Right forelimb (tissue), 1 donor: Measurements from ENCODE around the gene TPBG.

Experiments
- DNase-seq: peaks from one replicate; pipeline ENCODE4 v3.0.0-alpha.2; 2018

TPBG gene, protein sequence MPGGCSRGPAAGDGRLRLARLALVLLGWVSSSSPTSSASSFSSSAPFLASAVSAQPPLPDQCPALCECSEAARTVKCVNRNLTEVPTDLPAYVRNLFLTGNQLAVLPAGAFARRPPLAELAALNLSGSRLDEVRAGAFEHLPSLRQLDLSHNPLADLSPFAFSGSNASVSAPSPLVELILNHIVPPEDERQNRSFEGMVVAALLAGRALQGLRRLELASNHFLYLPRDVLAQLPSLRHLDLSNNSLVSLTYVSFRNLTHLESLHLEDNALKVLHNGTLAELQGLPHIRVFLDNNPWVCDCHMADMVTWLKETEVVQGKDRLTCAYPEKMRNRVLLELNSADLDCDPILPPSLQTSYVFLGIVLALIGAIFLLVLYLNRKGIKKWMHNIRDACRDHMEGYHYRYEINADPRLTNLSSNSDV

GRCh38 chr6:82363428-82364086, at the start of gene TPBG:
Gene TPBG (plus strand): TSS chr6:82363817. CDS start chr6:82364962, 1,145 bp downstream.
- DNase-seq = peak; percentile 88

GRCh38 chr6:82322386-82322785, 41.2 kb upstream of the TPBG start:
- no peak for DNase-seq

DNA sequence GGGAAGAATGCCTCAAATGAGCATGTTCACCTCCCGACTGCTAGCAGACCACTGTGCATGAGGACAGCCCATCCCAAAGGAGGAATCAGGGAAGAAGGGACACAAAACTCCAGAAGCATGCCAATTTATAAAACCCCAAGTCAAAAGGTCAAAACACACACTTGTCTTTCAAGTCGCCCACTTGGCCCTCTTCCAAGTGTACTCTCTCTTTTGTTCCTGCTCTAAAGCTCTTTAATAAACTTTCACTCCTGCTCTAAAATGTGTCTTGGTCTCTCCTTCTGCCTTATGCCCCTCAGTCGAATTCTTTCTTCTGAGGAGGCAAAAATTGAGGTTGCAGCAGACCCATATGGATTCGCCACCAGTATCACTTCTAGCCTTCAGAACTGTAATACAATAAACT, 33.9 kb upstream of the TPBG start:
- no peak for DNase-seq

DNA sequence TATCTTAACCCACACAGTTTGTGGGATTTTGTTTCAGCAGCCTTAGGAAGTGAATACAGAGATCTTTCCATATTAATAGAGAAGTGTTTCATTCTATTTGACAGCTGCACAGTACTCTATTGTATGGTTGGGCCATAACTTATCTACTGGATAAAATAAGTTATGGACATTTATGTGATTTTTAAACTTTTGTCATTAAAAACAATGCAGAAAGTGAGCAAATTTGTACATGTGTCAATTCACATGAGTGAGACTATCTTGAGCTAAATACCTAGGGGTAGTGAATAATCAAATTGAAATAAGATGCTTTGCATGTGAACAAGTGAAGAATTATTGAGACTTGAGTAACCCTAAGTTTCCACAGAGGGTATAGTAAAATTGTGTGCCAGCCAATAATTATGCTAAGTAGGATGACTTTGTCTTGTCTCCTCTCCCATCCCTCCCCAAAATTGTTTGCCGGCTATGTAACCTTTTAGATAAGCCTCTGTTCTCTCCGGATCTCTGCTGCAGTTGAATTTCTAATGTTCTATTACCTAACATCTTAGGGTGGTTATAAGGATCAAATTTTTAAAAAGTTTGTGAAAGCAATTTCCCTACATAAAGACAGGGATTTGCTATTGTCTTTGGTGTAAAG, 33.3 kb upstream of the TPBG start:
- no peak for DNase-seq

DNA sequence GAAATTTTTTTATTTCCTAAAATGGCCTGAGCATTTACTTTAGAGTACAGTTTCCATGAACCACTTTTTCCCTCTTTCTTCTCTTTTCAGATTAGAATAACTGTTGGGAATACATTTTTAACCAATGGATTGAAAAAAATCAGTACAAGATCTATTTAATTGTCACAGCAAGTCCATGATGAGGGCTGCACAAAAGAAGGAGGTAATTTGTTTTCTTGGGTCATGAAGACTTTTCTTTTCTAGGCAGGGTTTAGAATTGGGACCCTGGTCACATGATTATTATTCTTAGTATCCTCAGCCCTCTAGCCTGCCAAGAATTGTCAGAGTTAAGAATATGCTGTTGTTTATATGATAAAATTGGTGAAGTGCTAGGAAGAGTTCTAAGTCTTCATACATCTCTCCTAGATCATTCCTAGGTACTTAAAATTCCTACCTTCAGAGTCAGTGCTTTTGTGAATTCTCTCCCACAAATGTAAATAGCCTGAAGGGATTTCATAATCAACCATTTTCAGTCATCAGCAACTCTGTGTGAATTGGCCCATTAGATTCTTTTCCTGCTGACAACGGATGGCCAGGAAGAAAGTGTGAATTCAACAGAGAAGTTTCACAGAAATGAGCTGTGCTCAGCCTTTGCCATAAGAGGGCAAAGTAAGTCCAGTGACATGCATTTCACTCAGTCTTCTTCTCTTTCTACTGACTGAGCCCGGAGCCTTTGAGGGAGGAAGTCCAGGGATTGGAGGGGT, 32.4 kb upstream of the TPBG start:
- DNase-seq = no peak

GRCh38 chr6:82333781-82334180, 29.8 kb upstream of the TPBG start:
- DNase-seq = no peak

- DNase-seq = no peak
Observed at GRCh38 chr6:82337688-82338257, 25.8 kb upstream of the TPBG start.

DNA sequence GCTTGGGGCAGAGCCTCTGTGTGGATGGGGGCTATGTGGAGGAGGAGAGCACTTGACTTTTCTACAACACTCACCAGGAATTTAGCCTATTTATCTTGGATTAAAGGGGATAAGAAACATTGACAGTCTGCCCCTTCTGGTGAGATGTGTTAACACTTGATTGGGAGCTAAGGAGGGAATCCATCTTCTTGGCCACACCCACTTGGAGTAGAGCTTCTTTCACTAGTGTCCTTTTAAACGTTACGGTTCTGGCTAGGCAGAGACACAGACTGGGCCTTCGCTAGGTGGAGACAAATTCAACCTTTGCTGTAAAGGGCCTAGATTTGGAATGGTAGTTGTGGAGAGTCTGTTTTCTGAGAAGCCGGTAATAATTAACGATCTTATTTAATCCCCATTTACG, 15.5 kb upstream of the TPBG start:
- DNase-seq = no peak

GRCh38 chr6:82353848-82354247, 9.8 kb upstream of the TPBG start:
- no peak for DNase-seq

DNA sequence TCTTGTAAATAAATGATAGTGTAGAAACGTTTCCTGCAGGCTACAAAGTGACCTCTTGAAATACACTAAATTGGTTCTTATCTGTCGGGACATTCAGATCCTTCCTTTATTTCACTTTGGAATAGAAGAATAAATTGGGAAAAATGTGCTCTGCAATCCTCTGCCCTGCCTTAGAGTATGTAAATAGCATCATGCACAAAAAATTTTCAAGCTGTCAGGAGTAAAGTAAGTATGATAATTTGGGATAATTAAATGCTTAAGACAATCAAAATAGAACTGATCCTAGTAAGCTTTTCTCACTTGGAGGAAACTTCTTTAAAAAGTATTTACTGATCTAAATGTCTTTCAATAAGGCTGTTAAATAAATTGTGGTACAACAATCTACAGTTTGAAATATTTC, 3.1 kb upstream of the TPBG start:
- no peak for DNase-seq

GRCh38 chr6:82361631-82362030, 2.0 kb upstream of the TPBG start:
- no peak for DNase-seq

DNA sequence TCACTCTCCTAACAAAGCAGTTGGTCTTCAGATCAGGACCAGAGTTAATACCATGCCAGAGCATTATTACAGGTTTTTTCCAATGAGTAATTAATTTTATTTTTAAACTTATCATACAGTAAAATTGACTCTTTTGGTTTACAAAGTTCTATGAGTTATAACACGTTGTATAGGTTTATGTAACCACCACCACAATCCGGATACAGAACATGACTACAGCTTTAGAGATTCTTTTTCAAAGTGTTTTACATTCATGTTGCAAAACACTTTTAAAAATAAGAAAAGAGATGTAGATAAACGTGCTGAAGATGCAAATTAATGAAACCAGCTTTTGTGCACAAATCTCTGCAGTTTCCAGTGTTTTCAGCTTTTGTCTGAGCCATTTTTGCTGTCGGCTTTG, 1.5 kb upstream of the TPBG start:
- DNase-seq = no peak

GRCh38 chr6:82362878-82363427, 664 bp upstream of the TPBG start:
- peak; percentile 70 for DNase-seq

GRCh38 chr6:82364087-82365015, 734 bp downstream of the TPBG start:
- DNase-seq = peak; percentile 87

DNA sequence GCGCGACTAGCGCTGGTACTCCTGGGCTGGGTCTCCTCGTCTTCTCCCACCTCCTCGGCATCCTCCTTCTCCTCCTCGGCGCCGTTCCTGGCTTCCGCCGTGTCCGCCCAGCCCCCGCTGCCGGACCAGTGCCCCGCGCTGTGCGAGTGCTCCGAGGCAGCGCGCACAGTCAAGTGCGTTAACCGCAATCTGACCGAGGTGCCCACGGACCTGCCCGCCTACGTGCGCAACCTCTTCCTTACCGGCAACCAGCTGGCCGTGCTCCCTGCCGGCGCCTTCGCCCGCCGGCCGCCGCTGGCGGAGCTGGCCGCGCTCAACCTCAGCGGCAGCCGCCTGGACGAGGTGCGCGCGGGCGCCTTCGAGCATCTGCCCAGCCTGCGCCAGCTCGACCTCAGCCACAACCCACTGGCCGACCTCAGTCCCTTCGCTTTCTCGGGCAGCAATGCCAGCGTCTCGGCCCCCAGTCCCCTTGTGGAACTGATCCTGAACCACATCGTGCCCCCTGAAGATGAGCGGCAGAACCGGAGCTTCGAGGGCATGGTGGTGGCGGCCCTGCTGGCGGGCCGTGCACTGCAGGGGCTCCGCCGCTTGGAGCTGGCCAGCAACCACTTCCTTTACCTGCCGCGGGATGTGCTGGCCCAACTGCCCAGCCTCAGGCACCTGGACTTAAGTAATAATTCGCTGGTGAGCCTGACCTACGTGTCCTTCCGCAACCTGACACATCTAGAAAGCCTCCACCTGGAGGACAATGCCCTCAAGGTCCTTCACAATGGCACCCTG, 1.6 kb downstream of the TPBG start:
- peak; percentile 77 for DNase-seq

- DNase-seq = no peak
Observed at GRCh38 chr6:82367704-82368103, 4.1 kb downstream of the TPBG start.

DNA sequence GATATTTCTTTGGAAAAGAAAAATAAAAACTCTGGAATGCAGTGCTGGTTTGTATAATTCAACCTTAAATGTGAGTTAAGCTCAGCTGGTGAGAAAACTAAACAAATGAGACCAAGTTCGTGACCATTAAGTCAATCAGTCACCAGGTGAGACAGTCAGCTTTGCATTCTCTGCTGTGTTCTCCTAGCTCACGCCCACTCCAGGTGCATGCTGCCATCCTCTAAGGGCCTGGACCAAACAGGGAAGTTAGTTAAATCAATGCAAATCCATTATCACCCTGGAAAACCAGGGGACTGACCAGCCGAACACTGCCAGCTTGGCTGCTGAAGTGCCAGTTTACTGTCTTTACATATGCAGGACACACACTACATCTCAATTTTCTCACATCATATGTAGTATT, 7.2 kb downstream of the TPBG start:
- DNase-seq = no peak

DNA sequence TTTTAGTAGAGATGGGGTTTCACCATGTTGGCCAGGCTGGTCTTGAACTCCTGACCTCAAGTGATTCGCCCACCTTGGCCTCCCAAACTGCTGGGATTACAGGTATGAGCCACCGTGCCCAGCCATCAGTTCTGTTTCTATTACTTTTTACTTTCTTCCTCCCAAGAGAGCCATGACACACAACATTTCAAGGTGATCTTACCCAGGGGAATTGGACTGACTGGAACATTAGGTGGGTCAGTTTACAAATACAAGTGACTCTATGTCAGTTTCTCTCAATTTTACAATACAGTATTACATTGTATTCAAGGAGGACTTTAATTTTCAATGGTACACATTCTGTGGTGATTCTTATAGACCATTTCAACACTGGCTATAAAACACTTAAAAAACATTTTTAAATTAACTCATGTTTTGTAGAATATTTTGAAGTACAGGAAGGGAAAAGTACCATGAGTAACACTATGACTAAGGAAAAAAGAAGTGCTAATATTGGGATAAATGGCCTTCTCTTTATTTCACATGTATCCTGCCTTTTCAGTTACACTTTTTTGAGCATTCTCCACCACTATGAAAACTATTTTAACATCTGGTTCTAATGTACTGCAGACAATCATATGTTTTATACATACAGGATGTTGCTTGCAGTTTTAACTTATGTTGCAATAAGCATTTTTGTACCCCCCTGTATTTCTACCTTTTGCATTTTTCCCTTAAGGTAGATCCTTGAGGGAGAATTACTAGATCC, 8.4 kb downstream of the TPBG start:
- DNase-seq = no peak

- no peak for DNase-seq
Observed at GRCh38 chr6:82372656-82373055, 9.0 kb downstream of the TPBG start.

GRCh38 chr6:82374516-82374915, 10.9 kb downstream of the TPBG start:
- no peak for DNase-seq
